ENCODE data around the gene ELAC2. TPM values are rescaled to one million over a fixed set of nuclear protein-coding genes. Genes with fewer than 3 reads are reported as not detected.

Gene ELAC2
- total and polyA plus RNA-seq, 2 of the 4 experiments (the other 2 are of a cell fraction): 75.2 to 80.7 TPM

DNA sequence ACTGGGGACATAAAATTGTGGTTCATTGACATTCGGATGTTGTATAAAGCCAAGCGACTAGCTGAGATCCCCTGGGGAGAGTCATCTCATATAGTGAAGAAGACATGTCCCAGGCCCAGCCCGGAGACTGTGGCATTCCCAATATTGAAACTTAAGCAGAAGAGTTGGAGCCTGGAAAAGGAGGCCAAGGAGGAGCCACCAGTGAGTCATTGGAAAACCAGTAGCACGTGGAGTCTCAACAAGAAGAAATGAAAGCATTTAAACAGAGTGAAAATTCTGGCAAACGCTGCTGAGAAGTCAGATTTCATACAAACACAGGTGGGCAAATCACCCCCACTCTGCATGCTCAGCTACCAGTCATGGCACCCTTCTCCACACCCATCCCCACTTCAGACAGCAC is 9.4 kb upstream of the ELAC2 start:
- H3K23ac ChIP-seq (ENCODE audit: low read depth, low read length): no peak overlapping the region
- H3K27ac ChIP-seq (ENCODE audit: insufficient read depth, low read length): no peak overlapping the region
- BruUV-seq (replicated peaks): no TSS peak
- H2AK9ac ChIP-seq (replicated peaks; ENCODE audit: low read depth, low read length, poor library complexity): no peak overlapping the region
- H4K8ac ChIP-seq (ENCODE audit: low read depth in 2 of 2, low read length in 2 of 2): no peak overlapping the region
- POLR2A ChIA-PET (ENCODE audit: unreplicated experiment): no interaction called here
- peaks cover 7% of the 10 kb centered on the region; the same call in 1 of the 2 replicates for H3K9me1 ChIP-seq (ENCODE audit: insufficient read depth, low read length)
- H3K14ac ChIP-seq (replicated peaks; ENCODE audit: low read depth, low read length): no peak overlapping the region
- H3K4me3 ChIP-seq (ENCODE audit: insufficient read depth, low read depth, low read length): no peak overlapping the region
- ATAC-seq (ENCODE audit: low read depth) (no peak), DNase-seq (peak; percentile 29)
- whole genome bisulfite sequencing, 2 experiments (ENCODE audit: extremely low coverage in 2 of 2, insufficient read length in 1 of 2): 80% methylated on average over 1 of the region's 5 CpGs; no CpG with 5 or more reads in 1 of the 2 experiments
- H2BK20ac ChIP-seq (ENCODE audit: low read depth, low read length): no peak overlapping the region
- H2AK5ac ChIP-seq (ENCODE audit: low read depth, low read length): no peak overlapping the region
- CTCF ChIA-PET: no interaction called here
- no peak overlapping the region for H4K91ac ChIP-seq (ENCODE audit: insufficient read depth, low read depth, low read length)
- H2BK15ac ChIP-seq (ENCODE audit: low read depth, low read length): no peak overlapping the region
- no peak overlapping the region for H3K56ac ChIP-seq (ENCODE audit: extremely low read depth, insufficient read depth, low read length)
- H2BK5ac ChIP-seq (ENCODE audit: low read depth, low read length, poor library complexity, severe bottlenecking): no peak overlapping the region
- H3K27me3 ChIP-seq (ENCODE audit: control insufficient read depth, insufficient read depth, low read length): peaks cover 2% of the 10 kb centered on the region; the same call in 1 of the 2 replicates
- no peaks in the 10 kb centered on the region for H4K20me1 ChIP-seq (ENCODE audit: insufficient read depth, low read length)
- H3K18ac ChIP-seq (ENCODE audit: low read depth, low read length): no peak overlapping the region
- no peaks in the 10 kb centered on the region for H3K4me1 ChIP-seq (ENCODE audit: control insufficient read depth, insufficient read depth, low read length)
- no peak for TF ChIP-seq BHLHE40 (IDR thresholded peaks at IDR 0.05; ENCODE audit: low read depth, low read length)
- no peak for TF ChIP-seq CHD1 (IDR thresholded peaks at IDR 0.05; ENCODE audit: low read depth, low read length)
- no peak for TF ChIP-seq NFE2L2 (IDR thresholded peaks at IDR 0.05; ENCODE audit: low read depth, low read length)
- H3K4me2 ChIP-seq (ENCODE audit: low read depth, low read length): no peak overlapping the region
- no peak overlapping the region for H3K4ac ChIP-seq (ENCODE audit: low read depth, low read length)
- H2AFZ ChIP-seq (replicated peaks; ENCODE audit: low read length, poor library complexity): no peak overlapping the region
- in situ Hi-C loops (cut with MboI; ENCODE audit: low sequenced_read_pairs) (no loop called here), intact Hi-C loops (cut with micrococcal nuclease) (no loop called here), dilution Hi-C loops (cut with HindIII; ENCODE audit: low sequenced_read_pairs, unreplicated experiment) (no loop called here)
- H3K36me3 ChIP-seq (ENCODE audit: control insufficient read depth, insufficient read depth, low read length): no peaks in the 10 kb centered on the region
- no peak overlapping the region for H2BK120ac ChIP-seq (ENCODE audit: low read depth, low read length)
- no peak overlapping the region for H3K9ac ChIP-seq (ENCODE audit: low read depth, low read length)
- H4K5ac ChIP-seq (ENCODE audit: low read depth, low read length): no peak overlapping the region
- H3K9me3 ChIP-seq (ENCODE audit: control insufficient read depth, insufficient read depth, low read length): no peaks in the 10 kb centered on the region
- H3K79me1 ChIP-seq (ENCODE audit: low read depth in 1 of 2, low read length in 2 of 2): no peaks in the 10 kb centered on the region
